ENCODE measurements around the gene RHAG. TPM values are rescaled to one million over a fixed set of nuclear protein-coding genes. Genes with fewer than 3 reads are reported as not detected.
"Not testable (repeated sequence)": the region's sequence is repeated elsewhere in the genome, so short reads cannot be mapped to it uniquely, and the experiment has no call there.

The RHAG gene
- total RNA-seq, 1 donor from 2014 or later = not detected

GRCh38 chr6:49635480-49635879 is 1.2 kb downstream of the RHAG start:
- Mint-ChIP-seq H3K27ac (no peak overlapping the region), H3K27me3 (ENCODE audit: low read depth) (no peaks in the 10 kb centered on the region), H3K4me1 (no peaks in the 10 kb centered on the region), H3K36me3 (no peaks in the 10 kb centered on the region), H3K4me3 (no peak overlapping the region), H3K9me3 (no peaks in the 10 kb centered on the region)
- DNase-seq (ENCODE audit: low spot score in 2 of 2, unreplicated experiment in 2 of 2) = no peak
- no peak for TF ChIP-seq CTCF (IDR thresholded peaks at IDR 0.05; ENCODE audit: unreplicated experiment)

- Mint-ChIP-seq H3K36me3 (no peaks in the 10 kb centered on the region), H3K4me3 (no peak overlapping the region)
Measured at GRCh38 chr6:49634836-49635218, 1.8 kb downstream of the RHAG start.

GRCh38 chr6:49634092-49634835 is 2.4 kb downstream of the RHAG start:
- Mint-ChIP-seq H3K27me3 (ENCODE audit: low read depth) (no peaks in the 10 kb centered on the region), H3K27ac (no peak overlapping the region), H3K4me3 (no peak overlapping the region), H3K36me3 (no peaks in the 10 kb centered on the region), H3K4me1 (no peaks in the 10 kb centered on the region), H3K9me3 (no peaks in the 10 kb centered on the region)
- TF ChIP-seq CTCF (IDR thresholded peaks at IDR 0.05; ENCODE audit: unreplicated experiment) = no peak
- no peak for DNase-seq (ENCODE audit: low spot score in 2 of 2, unreplicated experiment in 2 of 2)

More at GRCh38 chr6:49634836-49635218, 1.8 kb downstream of the RHAG start:
- H3K9me3 Mint-ChIP-seq = no peaks in the 10 kb centered on the region
- H3K4me1 Mint-ChIP-seq = no peaks in the 10 kb centered on the region
- H3K27ac Mint-ChIP-seq = no peak overlapping the region
- H3K27me3 Mint-ChIP-seq (ENCODE audit: low read depth) = no peaks in the 10 kb centered on the region
- DNase-seq (ENCODE audit: low spot score in 2 of 2, unreplicated experiment in 2 of 2) = no peak
- no peak for TF ChIP-seq CTCF (IDR thresholded peaks at IDR 0.05; ENCODE audit: unreplicated experiment)

- Mint-ChIP-seq H3K27ac (no peak overlapping the region), H3K27me3 (ENCODE audit: low read depth) (no peaks in the 10 kb centered on the region), H3K9me3 (peaks cover 1% of the 10 kb centered on the region), H3K36me3 (no peaks in the 10 kb centered on the region), H3K4me3 (no peak overlapping the region), H3K4me1 (no peaks in the 10 kb centered on the region)
- no peak for DNase-seq (ENCODE audit: low spot score in 2 of 2, unreplicated experiment in 2 of 2)
- no peak for TF ChIP-seq CTCF (IDR thresholded peaks at IDR 0.05; ENCODE audit: unreplicated experiment)
Measured at GRCh38 chr6:49633541-49633940, 3.1 kb downstream of the RHAG start.

- Mint-ChIP-seq H3K36me3 (no peaks in the 10 kb centered on the region), H3K27me3 (ENCODE audit: low read depth) (no peaks in the 10 kb centered on the region), H3K4me3 (no peak overlapping the region), H3K9me3 (peaks cover 9% of the 10 kb centered on the region), H3K4me1 (no peaks in the 10 kb centered on the region), H3K27ac (no peak overlapping the region)
- DNase-seq (ENCODE audit: low spot score in 2 of 2, unreplicated experiment in 2 of 2) = no peak
- no peak for TF ChIP-seq CTCF (IDR thresholded peaks at IDR 0.05; ENCODE audit: unreplicated experiment)
Measured at GRCh38 chr6:49632727-49633126, 3.9 kb downstream of the RHAG start.

GRCh38 chr6:49629485-49630088 is 7.1 kb downstream of the RHAG start:
- H3K27me3 Mint-ChIP-seq (ENCODE audit: low read depth); H3K4me3 Mint-ChIP-seq; DNase-seq (ENCODE audit: low spot score in 2 of 2, unreplicated experiment in 2 of 2); H3K36me3 Mint-ChIP-seq; H3K4me1 Mint-ChIP-seq; H3K27ac Mint-ChIP-seq: not testable (repeated sequence)
- peaks cover 23% of the 10 kb centered on the region for H3K9me3 Mint-ChIP-seq

Data from mesothelial cell of epicardium (in vitro differentiated cells).